Parathyroid adenoma (tissue), 2 donors: ENCODE data around the gene CDC14B.
A peak's percentile ranks its signal among the peaks of the same experiment; 100 is the strongest.

ENCODE experiments used
- H2AFZ ChIP-seq: fragments of 300-600 bp; sonication (generic); one replicate; pipeline ENCODE4 v1.7.0; 2017; ENCODE audit warnings: antibody characterized with exemption, mild to moderate bottlenecking
- H3K27ac ChIP-seq: fragments of 300-600 bp; sonication (generic); one replicate; pipeline ENCODE4 v1.7.0; 2017
- H3K27me3 ChIP-seq: fragments of 300-600 bp; sonication (generic); one replicate; pipeline ENCODE4 v1.7.0; 2017; ENCODE audit warnings: low read length; ENCODE audit not compliant: control insufficient read depth, insufficient read depth
- H3K36me3 ChIP-seq: fragments of 300-600 bp; sonication (generic); one replicate; pipeline ENCODE4 v1.7.0; 2017; ENCODE audit warnings: low read length; ENCODE audit not compliant: control insufficient read depth, insufficient read depth
- H3K4me1 ChIP-seq: fragments of 300-600 bp; sonication (generic); one replicate; pipeline ENCODE4 v1.7.0; 2017; ENCODE audit warnings: control low read depth
- H3K4me2 ChIP-seq: fragments of 300-600 bp; sonication (generic); one replicate; pipeline ENCODE4 v1.7.0; 2017; ENCODE audit warnings: low read length
- H3K4me3 ChIP-seq: fragments of 300-600 bp; sonication (generic); one replicate; pipeline ENCODE4 v1.7.0; 2017; ENCODE audit warnings: low read depth, low read length
- H3K79me2 ChIP-seq: fragments of 300-600 bp; sonication (generic); one replicate; pipeline ENCODE4 v1.7.0; 2017; ENCODE audit warnings: control low read depth
- H3K9ac ChIP-seq: fragments of 300-600 bp; sonication (generic); one replicate; pipeline ENCODE4 v1.7.0; 2017; ENCODE audit warnings: mild to moderate bottlenecking
- H3K9me3 ChIP-seq: fragments of 300-600 bp; sonication (generic); one replicate; pipeline ENCODE4 v1.7.0; 2017; ENCODE audit warnings: low read length; ENCODE audit not compliant: control insufficient read depth
- CTCF ChIP-seq: fragments of 300-600 bp; sonication (generic); IDR thresholded peaks from one replicate; pipeline ENCODE4 v1.7.0; 2017; ENCODE audit warnings: antibody characterized with exemption, mild to moderate bottlenecking
- donor health status: primary hyperparathyroidism.

Gene CDC14B

GRCh38 chr9:96574455-96574854 lies 45.2 kb downstream of the CDC14B start:
- H3K4me3 ChIP-seq = no peak overlapping the region
- H3K36me3 ChIP-seq = no peaks in the 10 kb centered on the region
- no peaks in the 10 kb centered on the region for H3K79me2 ChIP-seq
- H3K9ac ChIP-seq = no peak overlapping the region
- no peaks in the 10 kb centered on the region for H3K4me1 ChIP-seq
- no peaks in the 10 kb centered on the region for H3K27me3 ChIP-seq
- H2AFZ ChIP-seq = no peak overlapping the region
- H3K9me3 ChIP-seq = no peaks in the 10 kb centered on the region
- H3K27ac ChIP-seq = no peak overlapping the region
- no peak overlapping the region for H3K4me2 ChIP-seq
- no peak for TF ChIP-seq CTCF

- TF ChIP-seq CTCF = no peak
- Histone ChIP-seq H3K27me3 (no peaks in the 10 kb centered on the region), H3K36me3 (no peaks in the 10 kb centered on the region), H3K4me3 (peak overlapping the region; percentile 72), H2AFZ (peak overlapping the region; percentile 97), H3K9ac (peak overlapping the region; percentile 53), H3K79me2 (no peaks in the 10 kb centered on the region), H3K4me2 (peak overlapping the region; percentile 97), H3K27ac (peak overlapping the region; percentile 80), H3K9me3 (no peaks in the 10 kb centered on the region), H3K4me1 (no peaks in the 10 kb centered on the region)
These were observed 52.4 kb downstream of the CDC14B start for GRCh38 chr9:96567203-96567700.

- peak overlapping the region; percentile 97 for H3K4me2 ChIP-seq
- H3K27me3 ChIP-seq = no peaks in the 10 kb centered on the region
- H3K27ac ChIP-seq = peak overlapping the region; percentile 80
- peak overlapping the region; percentile 53 for H3K9ac ChIP-seq
- peak overlapping the region; percentile 72 for H3K4me3 ChIP-seq
- no peaks in the 10 kb centered on the region for H3K36me3 ChIP-seq
- H2AFZ ChIP-seq = peak overlapping the region; percentile 97
- H3K79me2 ChIP-seq = no peaks in the 10 kb centered on the region
- H3K9me3 ChIP-seq = no peaks in the 10 kb centered on the region
- no peaks in the 10 kb centered on the region for H3K4me1 ChIP-seq
- peak; percentile 52 for TF ChIP-seq CTCF
These were observed 53.0 kb downstream of the CDC14B start for GRCh38 chr9:96566498-96567202.

GRCh38 chr9:96565671-96566497 lies 53.8 kb downstream of the CDC14B start:
- H3K9me3 ChIP-seq = no peaks in the 10 kb centered on the region
- H3K27ac ChIP-seq = peak overlapping the region; percentile 80
- H3K79me2 ChIP-seq = no peaks in the 10 kb centered on the region
- H2AFZ ChIP-seq = peak overlapping the region; percentile 97
- H3K27me3 ChIP-seq = no peaks in the 10 kb centered on the region
- no peak overlapping the region for H3K9ac ChIP-seq
- no peaks in the 10 kb centered on the region for H3K36me3 ChIP-seq
- H3K4me1 ChIP-seq = no peaks in the 10 kb centered on the region
- peak overlapping the region; percentile 72 for H3K4me3 ChIP-seq
- H3K4me2 ChIP-seq = peak overlapping the region; percentile 97
- no peak for TF ChIP-seq CTCF
